Keratinocyte (primary cell): ENCODE measurements around the gene SPATA24.

Experiments used
- EZH2 ChIP-seq: IDR thresholded peaks from one replicate; pipeline ENCODE4 v1.6.1; 2012; ENCODE audit warnings: inconsistent platforms, mild to moderate bottlenecking, low read length, moderate library complexity
- TF ChIP-seq, protein P1 (sequence below), 3 experiments: IDR thresholded peaks in 1 of 3; conservative IDR thresholded peaks in 1 of 3; optimal IDR thresholded peaks in 1 of 3; 2 replicates in 2 of 3; 3 replicates in 1 of 3; pipeline versions ENCODE3 to v1.5.1; 2011; ENCODE audit warnings: low read length in 3 of 3, mild to moderate bottlenecking in 3 of 3, moderate library complexity in 2 of 3, control low read depth in 1 of 3, inconsistent platforms in 1 of 3; ENCODE audit not compliant: insufficient read depth in 2 of 3; ENCODE audit errors: extremely low read depth in 1 of 3

DNA sequence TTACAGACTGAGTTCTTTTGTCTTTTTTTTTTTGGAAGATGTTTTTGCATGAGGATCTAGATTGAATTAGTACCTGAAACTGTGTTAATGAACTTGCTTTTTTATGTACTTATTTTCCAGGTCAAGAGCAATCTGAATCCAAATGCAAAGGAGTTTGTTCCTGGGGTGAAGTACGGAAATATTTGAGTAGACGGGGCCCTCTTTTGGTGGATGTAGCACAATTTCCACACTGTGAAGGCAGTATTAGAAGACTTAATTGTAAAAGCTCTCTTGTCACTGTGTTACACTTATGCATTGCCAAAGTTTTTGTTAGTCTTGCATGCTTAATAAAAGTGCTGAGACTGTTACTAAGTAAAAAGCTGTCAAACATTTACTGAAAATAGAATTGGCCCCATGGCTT is 35.3 kb downstream of the SPATA24 start:
- TF ChIP-seq, protein P1, sequence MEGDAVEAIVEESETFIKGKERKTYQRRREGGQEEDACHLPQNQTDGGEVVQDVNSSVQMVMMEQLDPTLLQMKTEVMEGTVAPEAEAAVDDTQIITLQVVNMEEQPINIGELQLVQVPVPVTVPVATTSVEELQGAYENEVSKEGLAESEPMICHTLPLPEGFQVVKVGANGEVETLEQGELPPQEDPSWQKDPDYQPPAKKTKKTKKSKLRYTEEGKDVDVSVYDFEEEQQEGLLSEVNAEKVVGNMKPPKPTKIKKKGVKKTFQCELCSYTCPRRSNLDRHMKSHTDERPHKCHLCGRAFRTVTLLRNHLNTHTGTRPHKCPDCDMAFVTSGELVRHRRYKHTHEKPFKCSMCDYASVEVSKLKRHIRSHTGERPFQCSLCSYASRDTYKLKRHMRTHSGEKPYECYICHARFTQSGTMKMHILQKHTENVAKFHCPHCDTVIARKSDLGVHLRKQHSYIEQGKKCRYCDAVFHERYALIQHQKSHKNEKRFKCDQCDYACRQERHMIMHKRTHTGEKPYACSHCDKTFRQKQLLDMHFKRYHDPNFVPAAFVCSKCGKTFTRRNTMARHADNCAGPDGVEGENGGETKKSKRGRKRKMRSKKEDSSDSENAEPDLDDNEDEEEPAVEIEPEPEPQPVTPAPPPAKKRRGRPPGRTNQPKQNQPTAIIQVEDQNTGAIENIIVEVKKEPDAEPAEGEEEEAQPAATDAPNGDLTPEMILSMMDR (optimal IDR thresholded peaks at IDR 0.05 in 1 of 3, IDR thresholded peaks at IDR 0.05 in 1 of 3, conservative IDR thresholded peaks at IDR 0.05 in 1 of 3; ENCODE audit: extremely low read depth in 1 of 3, insufficient read depth in 2 of 3, low read length in 3 of 3) = no peak
- no peak for TF ChIP-seq EZH2
